ENCODE measurements around the gene ULK4. TPM values are rescaled to one million over a fixed set of nuclear protein-coding genes. Genes with fewer than 3 reads are reported as not detected.

Gene ULK4
- polyA plus RNA-seq, 4 donors = 1.1 to 2.8 (median 1.8) TPM

DNA sequence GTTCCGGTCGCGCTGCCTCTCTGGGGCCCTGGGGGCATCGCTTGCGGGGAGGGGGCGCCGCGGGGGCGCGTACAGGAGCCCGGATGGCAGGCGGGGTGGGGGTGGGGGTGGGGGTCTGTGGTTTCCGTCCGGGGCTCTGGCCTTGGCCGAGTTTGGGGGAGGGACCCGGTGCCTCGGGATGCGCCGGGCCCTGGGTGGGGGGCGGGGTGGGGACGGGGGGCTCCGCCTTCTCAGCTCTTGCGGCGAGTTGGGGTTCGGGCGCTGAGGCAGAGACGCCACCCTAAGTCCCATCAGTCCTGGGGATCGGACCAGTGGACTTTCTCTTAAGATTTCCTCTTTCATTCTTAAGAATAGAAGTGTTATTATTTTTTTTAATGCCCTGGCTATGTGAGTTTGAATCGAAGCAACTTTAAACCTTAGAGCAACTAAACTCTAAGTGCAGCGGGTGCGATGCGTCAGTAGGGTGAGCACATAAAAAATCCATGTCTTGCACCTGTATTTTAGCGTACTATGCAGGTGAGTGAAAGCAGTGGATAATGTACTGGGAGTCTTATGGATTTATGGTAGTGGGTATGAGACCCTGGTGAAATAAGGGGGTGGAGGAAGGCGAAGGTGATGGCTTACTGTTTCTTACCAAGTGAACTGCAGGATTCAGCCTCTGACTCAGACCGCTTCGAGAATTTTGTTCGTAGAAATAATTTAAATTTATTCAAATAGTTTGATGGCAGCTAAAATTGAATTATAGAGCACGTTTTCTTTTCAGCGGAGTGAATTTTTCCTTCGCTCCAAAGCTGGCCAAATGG, 761.8 kb downstream of the ULK4 start:
- no peaks in the 10 kb centered on the region for H3K36me3 ChIP-seq (ENCODE audit: control insufficient read depth in 3 of 3, insufficient read depth in 2 of 3, low read depth in 1 of 3, low read length in 3 of 3)
- H3K27ac ChIP-seq (ENCODE audit: low read depth in 1 of 3, low read length in 2 of 3) = peak overlapping the region; percentile 97 to 100 (median 100)
- peaks cover 2 to 5% (median 3%) of the 10 kb centered on the region in 3 donors for H3K4me1 ChIP-seq (ENCODE audit: control insufficient read depth in 3 of 3, insufficient read depth in 2 of 3, low read depth in 1 of 3, low read length in 2 of 3)
- FAIRE-seq = no peak
- peak; percentile 55 to 70 for DNase-seq
- H3K27me3 ChIP-seq (ENCODE audit: control insufficient read depth in 3 of 3, insufficient read depth in 3 of 3, low read length in 3 of 3) = no peaks in the 10 kb centered on the region
- H3K9me3 ChIP-seq (ENCODE audit: control insufficient read depth in 2 of 2, insufficient read depth in 1 of 2, low read depth in 1 of 2, low read length in 1 of 2) = no peaks in the 10 kb centered on the region
- 0 to 1% (median 0%) methylated on average over 23 to 40 of the region's 40 CpGs for WGBS, 3 donors
- H3K4me3 ChIP-seq (ENCODE audit: low read depth in 1 of 3, low read length in 3 of 3) = peak overlapping the region; percentile 82 to 99 (median 87)

DNA sequence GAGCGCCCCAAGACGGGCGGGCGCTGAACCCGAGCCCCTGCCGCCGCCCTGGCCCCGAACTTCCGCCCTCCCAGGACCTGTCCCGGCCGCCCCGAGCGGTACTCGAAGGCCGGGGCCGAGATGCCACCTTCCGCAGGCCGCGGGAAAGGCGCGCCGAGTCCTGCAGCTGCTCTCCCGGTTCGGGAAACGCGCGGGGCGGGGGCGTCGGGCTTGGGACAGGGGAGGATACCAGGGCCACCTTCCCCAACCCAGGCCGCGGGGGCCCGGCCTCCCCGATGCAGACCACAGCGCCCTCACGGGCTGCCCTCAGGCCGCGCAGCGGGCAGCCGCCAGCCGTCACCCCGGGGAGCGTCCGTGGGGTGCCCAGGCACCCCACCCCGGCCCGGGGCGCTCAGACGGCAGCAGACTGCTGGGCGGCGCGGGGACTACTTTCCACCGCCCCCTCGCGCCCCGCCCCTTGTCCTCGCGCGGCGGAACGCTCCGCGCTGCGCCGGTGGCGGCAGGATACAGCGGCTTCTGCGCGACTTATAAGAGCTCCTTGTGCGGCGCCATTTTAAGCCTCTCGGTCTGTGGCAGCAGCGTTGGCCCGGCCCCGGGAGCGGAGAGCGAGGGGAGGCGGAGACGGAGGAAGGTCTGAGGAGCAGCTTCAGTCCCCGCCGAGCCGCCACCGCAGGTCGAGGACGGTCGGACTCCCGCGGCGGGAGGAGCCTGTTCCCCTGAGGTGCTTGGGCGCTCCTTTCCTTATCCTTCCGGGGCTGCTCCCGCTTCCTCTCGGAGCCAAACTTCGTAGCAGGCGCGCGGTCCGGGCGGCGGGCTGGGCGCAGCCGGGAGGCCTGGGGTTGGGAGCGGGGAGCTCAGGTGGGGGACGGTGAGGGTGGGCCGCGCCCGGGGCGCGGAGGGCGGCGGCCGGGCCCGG, 762.7 kb downstream of the ULK4 start, which contains the start of gene CTNNB1:
Gene CTNNB1, plus strand, starts transcription at position 556 of the 916 bp plus-strand sequence. CDS start 24,564 bp downstream, outside the sequence.
- Histone ChIP-seq H3K9me3 (ENCODE audit: control insufficient read depth in 2 of 2, insufficient read depth in 1 of 2, low read depth in 1 of 2, low read length in 1 of 2) (no peaks in the 10 kb centered on the region), H3K4me3 (ENCODE audit: low read depth in 1 of 3, low read length in 3 of 3) (peak within 1 kb of the TSS; percentile 82 to 99 (median 87)), H3K36me3 (ENCODE audit: control insufficient read depth in 3 of 3, insufficient read depth in 2 of 3, low read depth in 1 of 3, low read length in 3 of 3) (no peaks in the 10 kb centered on the region), H3K27ac (ENCODE audit: low read depth in 1 of 3, low read length in 2 of 3) (peak within 1 kb of the TSS; percentile 97 to 100 (median 100)), H3K4me1 (ENCODE audit: control insufficient read depth in 3 of 3, insufficient read depth in 2 of 3, low read depth in 1 of 3, low read length in 2 of 3) (peaks cover 0 to 2% (median 0%) of the 10 kb centered on the region in 3 donors), H3K27me3 (ENCODE audit: control insufficient read depth in 3 of 3, insufficient read depth in 3 of 3, low read length in 3 of 3) (no peaks in the 10 kb centered on the region)
- 0 to 1% (median 1%) methylated on average over 68 to 112 of the region's 112 CpGs for WGBS, 3 donors
- no peak for FAIRE-seq
- DNase-seq = peak; percentile 89 to 98

DNA sequence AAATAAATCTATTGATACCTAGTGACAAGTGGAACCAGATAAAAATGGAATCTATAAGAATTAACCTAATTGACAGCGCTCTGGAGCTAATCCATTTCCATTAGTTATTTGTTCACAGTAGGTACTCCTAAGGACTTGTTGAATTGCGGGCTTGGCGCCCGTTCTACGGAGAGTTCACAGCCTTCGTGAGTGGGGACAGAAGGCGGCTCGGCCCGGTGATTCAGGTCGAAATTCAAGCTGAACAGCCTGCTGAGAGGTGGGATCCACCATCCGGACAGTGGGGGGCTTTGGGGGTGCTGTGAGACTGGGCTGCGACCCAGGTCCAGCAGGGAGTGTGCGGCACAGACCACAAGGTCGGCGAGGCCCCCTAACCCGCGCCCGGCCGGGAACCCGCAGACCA, 763.4 kb downstream of the ULK4 start:
- H3K9me3 ChIP-seq (ENCODE audit: control insufficient read depth in 2 of 2, insufficient read depth in 1 of 2, low read depth in 1 of 2, low read length in 1 of 2) = no peaks in the 10 kb centered on the region
- no peaks in the 10 kb centered on the region for H3K27me3 ChIP-seq (ENCODE audit: control insufficient read depth in 3 of 3, insufficient read depth in 3 of 3, low read length in 3 of 3)
- H3K27ac ChIP-seq (ENCODE audit: low read depth in 1 of 3, low read length in 2 of 3) = peak overlapping the region; percentile 88 to 100 (median 97)
- DNase-seq (peak in 1 of 2 donors; percentile 49), FAIRE-seq (peak; percentile 39)
- H3K36me3 ChIP-seq (ENCODE audit: control insufficient read depth in 3 of 3, insufficient read depth in 2 of 3, low read depth in 1 of 3, low read length in 3 of 3) = no peaks in the 10 kb centered on the region
- 7 to 9% (median 8%) methylated on average over 13 to 20 of the region's 20 CpGs for WGBS, 3 donors
- H3K4me3 ChIP-seq (ENCODE audit: low read depth in 1 of 3, low read length in 3 of 3) = peak overlapping the region; percentile 82 to 99 (median 87)
- H3K4me1 ChIP-seq (ENCODE audit: control insufficient read depth in 3 of 3, insufficient read depth in 2 of 3, low read depth in 1 of 3, low read length in 2 of 3) = peaks cover 0 to 2% (median 0%) of the 10 kb centered on the region in 3 donors

DNA sequence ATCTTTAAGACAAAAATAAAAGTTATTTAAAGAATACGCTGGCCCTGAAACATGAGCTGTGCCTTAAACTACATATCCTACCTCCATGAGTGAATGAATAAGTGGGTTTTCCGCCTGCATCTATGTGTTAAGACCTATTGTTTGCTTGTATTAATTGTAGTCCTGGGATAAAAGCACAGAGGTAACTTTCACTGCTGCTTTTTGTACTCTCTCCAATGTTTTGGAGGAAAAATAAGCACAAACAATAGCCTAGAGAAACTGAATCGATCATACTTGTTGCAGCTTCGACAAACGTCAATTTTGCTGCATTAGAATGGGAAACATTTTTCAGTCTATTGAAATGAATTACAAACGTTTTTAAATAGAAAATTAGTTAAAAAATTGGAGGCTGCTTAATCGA, 763.9 kb downstream of the ULK4 start:
- 78 to 82% (median 81%) methylated on average over 7 of the region's 7 CpGs for WGBS, 3 donors
- Histone ChIP-seq H3K27ac (ENCODE audit: low read depth in 1 of 3, low read length in 2 of 3) (no peak overlapping the region), H3K4me3 (ENCODE audit: low read depth in 1 of 3, low read length in 3 of 3) (no peak overlapping the region), H3K9me3 (ENCODE audit: control insufficient read depth in 2 of 2, insufficient read depth in 1 of 2, low read depth in 1 of 2, low read length in 1 of 2) (no peaks in the 10 kb centered on the region), H3K4me1 (ENCODE audit: control insufficient read depth in 3 of 3, insufficient read depth in 2 of 3, low read depth in 1 of 3, low read length in 2 of 3) (peaks cover 0 to 2% (median 0%) of the 10 kb centered on the region in 3 donors), H3K27me3 (ENCODE audit: control insufficient read depth in 3 of 3, insufficient read depth in 3 of 3, low read length in 3 of 3) (no peaks in the 10 kb centered on the region), H3K36me3 (ENCODE audit: control insufficient read depth in 3 of 3, insufficient read depth in 2 of 3, low read depth in 1 of 3, low read length in 3 of 3) (no peaks in the 10 kb centered on the region)
- DNase-seq = no peak
- FAIRE-seq = no peak

Other genes with a start within 250 kb of the ULK4 start
- gene TRAK1, start 129.3 kb upstream of the ULK4 start, polyA plus RNA-seq = 10 to 100 TPM; 20.9 to 74.7 (median 39.8) TPM